ENCODE measurements around the gene FAXDC2. TPM values are rescaled to one million over a fixed set of nuclear protein-coding genes. Genes with fewer than 3 reads are reported as not detected.

FAXDC2 gene
- total and polyA plus RNA-seq, 2 of the 13 experiments (the other 11 are each of a cell fraction or from before 2014, with no cell fraction given) = 4.7 to 58.8 TPM

DNA sequence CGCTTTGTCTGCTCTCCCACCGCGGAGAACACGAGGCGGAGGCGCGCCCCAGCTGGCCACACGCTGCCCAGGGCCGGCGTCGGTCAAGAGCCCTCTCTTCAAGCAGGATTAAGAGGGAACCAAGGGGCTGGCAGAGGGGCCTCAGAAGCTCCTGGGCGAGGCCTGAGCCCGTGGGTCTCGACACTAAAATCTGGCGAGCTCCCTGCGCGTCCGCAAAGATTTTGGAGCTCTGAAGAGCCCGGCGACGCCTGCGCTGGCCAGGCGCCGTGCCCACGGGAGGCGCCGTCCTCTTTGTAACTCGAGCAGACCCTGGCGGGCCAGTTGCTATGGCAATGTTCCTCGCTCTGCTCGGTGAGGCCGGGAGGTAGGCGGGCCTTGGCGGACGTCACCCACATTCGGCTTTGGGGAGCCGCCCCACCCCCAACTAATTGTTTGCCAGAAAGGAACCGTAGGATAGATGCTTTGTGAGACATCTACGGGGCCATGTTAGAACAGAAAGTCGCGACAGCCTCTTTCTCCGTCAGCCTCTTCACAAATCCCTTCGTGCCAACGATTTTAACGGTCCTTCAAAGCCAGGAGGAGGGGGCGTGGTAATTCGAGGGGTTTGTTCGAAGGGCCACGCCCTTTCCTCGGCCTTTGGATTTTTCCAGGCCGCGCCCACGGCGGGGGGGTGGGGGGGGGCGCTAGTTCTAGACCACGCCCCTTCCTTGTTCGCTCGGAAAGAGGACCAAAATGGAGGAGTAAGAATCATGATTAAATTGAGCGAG, 7.3 kb upstream of the FAXDC2 start (continued):
- TF ChIP-seq AKNA (CRISPR knock-in tag; IDR thresholded peaks at IDR 0.05; ENCODE audit: borderline replicate concordance) = no peak; the same call in 1 of the 2 replicates
- no peak for TF ChIP-seq SETDB1 (CRISPR knock-in tag; IDR thresholded peaks at IDR 0.05; ENCODE audit: borderline replicate concordance)
- TF ChIP-seq SMAD9 (CRISPR knock-in tag; IDR thresholded peaks at IDR 0.05) = no peak
- peak; percentile 57; the same call in 1 of the 2 replicates for TF ChIP-seq ZNF788 (CRISPR knock-in tag; IDR thresholded peaks at IDR 0.05; ENCODE audit: borderline replicate concordance)
- peak; percentile 39; the same call in 1 of the 2 replicates for TF ChIP-seq ZFP90 (CRISPR knock-in tag; IDR thresholded peaks at IDR 0.05; ENCODE audit: borderline replicate concordance)
- no peak for TF ChIP-seq ZNF761 (CRISPR knock-in tag; conservative IDR thresholded peaks at IDR 0.05)
- TF ChIP-seq ZNF616 (CRISPR knock-in tag; IDR thresholded peaks at IDR 0.05; ENCODE audit: low read depth) = no peak
- TF ChIP-seq PLSCR1 (CRISPR knock-in tag; IDR thresholded peaks at IDR 0.05; ENCODE audit: borderline replicate concordance) = no peak
- no peak for TF ChIP-seq BHLHE40 (IDR thresholded peaks at IDR 0.05; ENCODE audit: low read length)
- TF ChIP-seq, protein P1, sequence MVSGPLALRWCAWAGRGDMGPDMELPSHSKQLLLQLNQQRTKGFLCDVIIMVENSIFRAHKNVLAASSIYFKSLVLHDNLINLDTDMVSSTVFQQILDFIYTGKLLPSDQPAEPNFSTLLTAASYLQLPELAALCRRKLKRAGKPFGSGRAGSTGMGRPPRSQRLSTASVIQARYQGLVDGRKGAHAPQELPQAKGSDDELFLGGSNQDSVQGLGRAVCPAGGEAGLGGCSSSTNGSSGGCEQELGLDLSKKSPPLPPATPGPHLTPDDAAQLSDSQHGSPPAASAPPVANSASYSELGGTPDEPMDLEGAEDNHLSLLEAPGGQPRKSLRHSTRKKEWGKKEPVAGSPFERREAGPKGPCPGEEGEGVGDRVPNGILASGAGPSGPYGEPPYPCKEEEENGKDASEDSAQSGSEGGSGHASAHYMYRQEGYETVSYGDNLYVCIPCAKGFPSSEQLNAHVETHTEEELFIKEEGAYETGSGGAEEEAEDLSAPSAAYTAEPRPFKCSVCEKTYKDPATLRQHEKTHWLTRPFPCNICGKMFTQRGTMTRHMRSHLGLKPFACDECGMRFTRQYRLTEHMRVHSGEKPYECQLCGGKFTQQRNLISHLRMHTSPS (CRISPR knock-in tag; IDR thresholded peaks at IDR 0.05; ENCODE audit: low read depth) = 0 out of 2 replicates have a peak, but pooled peaks have one; percentile 44
- TF ChIP-seq DDIT3 (CRISPR knock-in tag; IDR thresholded peaks at IDR 0.05) = no peak
- 0 out of 2 replicates have a peak, but pooled peaks have one; percentile 22 for TF ChIP-seq KLF11 (CRISPR knock-in tag; IDR thresholded peaks at IDR 0.05)
- TF ChIP-seq CEBPG (CRISPR knock-in tag; IDR thresholded peaks at IDR 0.05) = no peak
- TF ChIP-seq, protein P2, sequence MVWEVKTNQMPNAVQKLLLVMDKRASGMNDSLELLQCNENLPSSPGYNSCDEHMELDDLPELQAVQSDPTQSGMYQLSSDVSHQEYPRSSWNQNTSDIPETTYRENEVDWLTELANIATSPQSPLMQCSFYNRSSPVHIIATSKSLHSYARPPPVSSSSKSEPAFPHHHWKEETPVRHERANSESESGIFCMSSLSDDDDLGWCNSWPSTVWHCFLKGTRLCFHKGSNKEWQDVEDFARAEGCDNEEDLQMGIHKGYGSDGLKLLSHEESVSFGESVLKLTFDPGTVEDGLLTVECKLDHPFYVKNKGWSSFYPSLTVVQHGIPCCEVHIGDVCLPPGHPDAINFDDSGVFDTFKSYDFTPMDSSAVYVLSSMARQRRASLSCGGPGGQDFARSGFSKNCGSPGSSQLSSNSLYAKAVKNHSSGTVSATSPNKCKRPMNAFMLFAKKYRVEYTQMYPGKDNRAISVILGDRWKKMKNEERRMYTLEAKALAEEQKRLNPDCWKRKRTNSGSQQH (CRISPR knock-in tag; IDR thresholded peaks at IDR 0.05; ENCODE audit: low read depth) = no peak; the same call in 1 of the 2 replicates
- no peak for TF ChIP-seq GATA4 (IDR thresholded peaks at IDR 0.05; ENCODE audit: borderline replicate concordance, low read depth)
- TF ChIP-seq TP53 (CRISPR knock-in tag; conservative IDR thresholded peaks at IDR 0.05) = no peak
- TF ChIP-seq, protein P3, sequence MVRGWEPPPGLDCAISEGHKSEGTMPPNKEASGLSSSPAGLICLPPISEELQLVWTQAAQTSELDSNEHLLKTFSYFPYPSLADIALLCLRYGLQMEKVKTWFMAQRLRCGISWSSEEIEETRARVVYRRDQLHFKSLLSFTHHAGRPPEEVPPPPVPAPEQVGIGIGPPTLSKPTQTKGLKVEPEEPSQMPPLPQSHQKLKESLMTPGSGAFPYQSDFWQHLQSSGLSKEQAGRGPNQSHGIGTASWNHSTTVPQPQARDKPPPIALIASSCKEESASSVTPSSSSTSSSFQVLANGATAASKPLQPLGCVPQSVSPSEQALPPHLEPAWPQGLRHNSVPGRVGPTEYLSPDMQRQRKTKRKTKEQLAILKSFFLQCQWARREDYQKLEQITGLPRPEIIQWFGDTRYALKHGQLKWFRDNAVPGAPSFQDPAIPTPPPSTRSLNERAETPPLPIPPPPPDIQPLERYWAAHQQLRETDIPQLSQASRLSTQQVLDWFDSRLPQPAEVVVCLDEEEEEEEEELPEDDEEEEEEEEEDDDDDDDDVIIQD (CRISPR knock-in tag; IDR thresholded peaks at IDR 0.05; ENCODE audit: low read depth) = no peak
- no peak for TF ChIP-seq SPEN (CRISPR knock-in tag; IDR thresholded peaks at IDR 0.05; ENCODE audit: low read depth)

Data from HepG2 (cell line).